Limb (tissue), 2 donors: ENCODE results near the gene BTNL8.

ENCODE experiments used
- DNase-seq, 2 donors: peaks; one replicate each; pipeline ENCODE4 v3.0.0-alpha.2; 2016; ENCODE audit errors: extremely low spot score in 2 of 2

Gene BTNL8, protein sequence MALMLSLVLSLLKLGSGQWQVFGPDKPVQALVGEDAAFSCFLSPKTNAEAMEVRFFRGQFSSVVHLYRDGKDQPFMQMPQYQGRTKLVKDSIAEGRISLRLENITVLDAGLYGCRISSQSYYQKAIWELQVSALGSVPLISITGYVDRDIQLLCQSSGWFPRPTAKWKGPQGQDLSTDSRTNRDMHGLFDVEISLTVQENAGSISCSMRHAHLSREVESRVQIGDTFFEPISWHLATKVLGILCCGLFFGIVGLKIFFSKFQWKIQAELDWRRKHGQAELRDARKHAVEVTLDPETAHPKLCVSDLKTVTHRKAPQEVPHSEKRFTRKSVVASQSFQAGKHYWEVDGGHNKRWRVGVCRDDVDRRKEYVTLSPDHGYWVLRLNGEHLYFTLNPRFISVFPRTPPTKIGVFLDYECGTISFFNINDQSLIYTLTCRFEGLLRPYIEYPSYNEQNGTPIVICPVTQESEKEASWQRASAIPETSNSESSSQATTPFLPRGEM

DNA sequence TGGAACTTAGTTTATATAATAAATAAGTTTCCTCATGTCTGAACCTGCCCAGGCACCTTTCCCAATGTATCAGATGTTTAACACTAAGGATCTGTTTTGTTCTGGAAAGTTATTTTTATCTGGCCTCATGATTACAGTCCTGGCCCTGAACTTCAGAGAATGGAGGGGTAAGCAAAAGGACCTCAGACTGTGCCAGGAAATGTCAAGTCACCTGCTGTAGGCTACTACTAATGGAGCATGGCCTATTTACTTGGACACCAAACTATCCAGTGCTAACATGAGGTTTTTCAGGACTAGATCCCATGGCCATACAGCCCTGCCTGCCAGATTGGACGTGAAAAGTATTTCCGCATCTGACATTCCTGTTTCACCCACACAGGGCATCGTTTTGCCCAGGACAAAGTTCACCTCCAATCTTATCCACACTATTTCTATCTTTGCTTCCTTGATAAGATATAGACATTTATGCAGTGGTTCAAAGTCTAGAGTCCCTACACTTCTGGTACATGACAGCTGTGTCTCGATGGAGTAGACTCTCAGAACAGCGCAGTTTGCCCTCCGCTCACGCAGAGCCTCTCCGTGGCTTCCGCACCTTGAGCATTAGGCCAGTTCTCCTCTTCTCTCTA is at the start of gene BTNL8:
Gene BTNL8, plus strand, starts transcription at position 539 of the 626 bp plus-strand sequence. CDS start 152 bp downstream, outside the sequence.
- no peak for DNase-seq

DNA sequence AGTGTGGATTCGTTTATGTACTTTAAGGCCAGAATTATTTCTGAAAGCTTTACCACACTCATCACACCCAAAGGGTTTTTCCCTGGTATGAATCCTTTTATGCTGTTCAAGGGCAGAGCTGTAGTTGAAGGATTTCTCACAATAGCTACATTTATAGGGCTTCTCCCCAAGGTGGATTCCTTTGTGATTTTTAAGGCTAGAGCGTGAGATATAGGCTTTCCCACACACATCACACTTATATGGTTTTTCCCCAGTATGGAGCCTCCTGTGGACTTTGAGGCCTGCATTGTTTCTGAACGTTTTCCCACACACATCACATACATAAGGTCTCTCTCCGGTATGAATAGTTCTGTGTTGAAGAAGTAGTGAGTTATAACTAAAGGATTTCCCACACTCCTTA is 49.1 kb upstream of the BTNL8 start:
- DNase-seq: no peak

DNA sequence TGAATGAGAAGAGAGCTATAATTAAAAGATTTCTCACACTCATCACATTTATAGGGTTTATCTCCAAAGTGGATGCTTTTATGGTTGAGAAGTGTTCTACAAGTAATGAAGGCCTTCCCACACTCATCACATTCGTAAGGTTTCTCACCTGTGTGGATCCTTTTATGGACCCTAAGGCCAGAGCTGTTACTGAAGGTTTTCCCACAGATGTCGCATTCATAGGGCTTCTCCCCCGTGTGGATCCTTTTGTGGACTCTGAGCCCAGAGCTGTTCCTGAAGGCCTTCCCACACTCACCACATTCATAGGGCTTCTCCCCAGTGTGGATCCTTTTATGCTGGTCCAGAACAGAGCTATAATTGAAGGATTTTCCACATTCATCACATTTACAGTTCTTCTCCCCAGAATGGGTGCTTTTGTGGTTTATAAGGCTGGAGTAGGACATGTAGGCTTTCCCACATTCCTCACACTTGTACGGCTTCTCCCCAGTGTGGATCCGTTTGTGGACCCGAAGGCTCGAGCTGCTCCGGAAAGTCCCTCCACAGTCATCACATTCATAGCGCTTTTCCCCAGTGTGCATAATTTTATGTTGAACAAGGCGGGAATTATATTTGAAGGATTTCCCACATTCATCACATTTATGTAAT is 48.4 kb upstream of the BTNL8 start:
- DNase-seq: no peak

DNA sequence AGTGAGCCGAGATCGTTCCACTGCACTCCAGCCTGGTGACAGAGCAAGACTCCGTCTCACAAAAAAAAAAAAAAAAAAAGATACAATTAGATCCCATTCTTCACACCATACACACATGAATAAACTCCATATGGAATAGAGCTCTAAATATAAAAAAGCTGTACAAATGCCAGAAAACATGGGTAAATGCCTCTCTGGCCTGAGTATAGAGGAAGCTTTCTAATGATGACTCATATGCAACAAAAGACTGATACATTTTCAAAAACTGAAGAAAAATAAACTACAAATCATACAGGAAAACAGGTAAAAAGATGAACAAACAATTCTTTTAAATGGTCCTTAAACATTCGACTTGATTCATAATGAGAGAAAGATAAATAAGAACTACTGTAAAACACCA is 46.5 kb upstream of the BTNL8 start:
- DNase-seq: no peak

DNA sequence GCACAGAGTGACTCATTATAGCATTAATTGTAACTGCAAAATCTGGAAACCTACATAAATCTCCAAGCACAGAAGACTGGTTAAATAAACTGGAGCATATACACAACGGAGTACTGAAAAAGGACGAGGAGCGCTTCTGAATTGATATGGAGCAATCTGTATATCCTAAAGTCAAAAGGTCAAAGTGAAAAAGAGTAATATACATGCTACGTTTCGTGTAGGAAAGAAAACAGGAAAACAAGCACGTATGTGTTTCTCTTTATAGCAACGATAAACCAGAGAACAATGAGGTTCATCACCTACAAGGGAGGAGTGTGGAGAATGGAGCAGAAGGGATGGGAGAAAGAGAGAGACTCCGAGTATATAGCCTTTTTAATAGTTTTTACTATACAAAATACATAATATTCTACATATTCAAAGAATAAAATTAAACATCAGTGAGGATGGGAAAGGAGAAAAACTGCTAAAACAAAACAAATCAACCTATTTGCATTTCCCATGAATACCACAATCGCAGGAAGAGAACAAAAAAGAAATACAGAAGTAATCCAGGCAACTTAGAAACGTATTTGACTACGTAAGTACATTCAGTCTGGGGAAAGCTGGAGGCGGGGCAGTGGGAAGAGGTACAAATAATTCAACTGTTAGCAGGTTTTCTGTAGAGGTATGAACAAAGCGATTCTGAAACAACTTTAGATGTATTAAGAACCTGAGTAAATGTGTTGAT is 45.7 kb upstream of the BTNL8 start:
- DNase-seq: no peak

DNA sequence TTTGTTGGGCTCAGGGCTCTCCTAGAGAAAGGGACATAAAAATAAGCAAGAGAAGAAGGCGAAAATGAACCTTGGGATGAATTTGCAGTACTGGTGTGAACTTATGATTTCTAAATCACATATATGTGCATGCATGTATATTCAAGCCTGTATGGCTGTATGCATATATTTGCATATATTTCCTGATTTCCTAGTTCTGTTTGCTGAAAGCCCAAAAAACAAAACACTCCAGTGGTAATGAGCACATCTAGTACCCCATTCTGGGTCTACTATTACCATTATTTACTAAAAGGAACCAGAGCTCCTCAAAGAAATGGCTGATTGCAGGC is 45.1 kb upstream of the BTNL8 start:
- DNase-seq: no peak

DNA sequence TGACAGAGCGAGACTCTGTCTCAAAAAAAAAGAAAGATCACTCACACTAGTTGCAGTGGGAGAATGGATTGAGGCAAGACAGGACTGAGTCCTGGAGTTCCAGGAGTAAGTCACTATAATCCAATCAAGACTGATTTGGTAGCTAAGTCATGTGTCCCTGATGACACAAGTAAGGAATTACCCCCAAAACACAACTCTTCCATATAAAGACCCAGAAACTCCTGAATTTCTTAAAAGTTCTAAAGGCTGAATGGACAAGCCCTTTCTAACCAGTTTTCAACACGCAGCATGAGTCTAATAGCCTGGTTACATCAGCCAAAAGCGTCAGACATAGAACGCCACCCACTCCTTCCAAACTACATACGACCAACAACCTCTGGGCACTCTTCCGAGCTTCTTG is 40.4 kb upstream of the BTNL8 start:
- DNase-seq: no peak

DNA sequence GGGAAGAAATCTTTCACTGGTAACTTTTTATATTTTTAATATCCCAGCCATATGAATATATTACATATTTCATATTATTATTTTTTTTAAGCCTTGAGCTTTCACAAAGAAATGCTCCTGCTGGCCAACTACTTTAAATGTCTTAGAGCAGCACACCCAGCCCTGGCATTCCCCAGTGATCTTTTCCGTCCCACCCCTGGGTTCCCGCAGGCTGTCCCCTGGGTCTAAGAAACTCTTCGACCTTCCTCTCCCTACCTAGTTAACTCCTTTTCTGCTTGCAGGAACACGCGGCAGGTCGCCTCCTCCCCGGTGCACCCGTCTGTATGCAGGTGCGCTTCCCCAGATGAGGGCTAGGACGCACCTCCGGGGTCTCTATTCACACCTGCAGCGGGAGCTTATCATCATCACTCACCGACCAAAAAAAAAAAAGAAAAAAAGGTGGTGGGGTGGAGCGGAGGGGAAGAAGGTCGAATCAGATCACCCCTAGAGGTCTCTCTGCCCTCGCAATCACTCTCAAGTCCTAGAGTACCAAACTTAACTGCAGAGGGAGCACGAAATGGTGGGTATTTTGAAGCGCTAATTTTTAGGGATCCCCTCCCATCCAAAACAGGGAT is 38.6 kb upstream of the BTNL8 start:
- peak; percentile 45 to 48 for DNase-seq

DNA sequence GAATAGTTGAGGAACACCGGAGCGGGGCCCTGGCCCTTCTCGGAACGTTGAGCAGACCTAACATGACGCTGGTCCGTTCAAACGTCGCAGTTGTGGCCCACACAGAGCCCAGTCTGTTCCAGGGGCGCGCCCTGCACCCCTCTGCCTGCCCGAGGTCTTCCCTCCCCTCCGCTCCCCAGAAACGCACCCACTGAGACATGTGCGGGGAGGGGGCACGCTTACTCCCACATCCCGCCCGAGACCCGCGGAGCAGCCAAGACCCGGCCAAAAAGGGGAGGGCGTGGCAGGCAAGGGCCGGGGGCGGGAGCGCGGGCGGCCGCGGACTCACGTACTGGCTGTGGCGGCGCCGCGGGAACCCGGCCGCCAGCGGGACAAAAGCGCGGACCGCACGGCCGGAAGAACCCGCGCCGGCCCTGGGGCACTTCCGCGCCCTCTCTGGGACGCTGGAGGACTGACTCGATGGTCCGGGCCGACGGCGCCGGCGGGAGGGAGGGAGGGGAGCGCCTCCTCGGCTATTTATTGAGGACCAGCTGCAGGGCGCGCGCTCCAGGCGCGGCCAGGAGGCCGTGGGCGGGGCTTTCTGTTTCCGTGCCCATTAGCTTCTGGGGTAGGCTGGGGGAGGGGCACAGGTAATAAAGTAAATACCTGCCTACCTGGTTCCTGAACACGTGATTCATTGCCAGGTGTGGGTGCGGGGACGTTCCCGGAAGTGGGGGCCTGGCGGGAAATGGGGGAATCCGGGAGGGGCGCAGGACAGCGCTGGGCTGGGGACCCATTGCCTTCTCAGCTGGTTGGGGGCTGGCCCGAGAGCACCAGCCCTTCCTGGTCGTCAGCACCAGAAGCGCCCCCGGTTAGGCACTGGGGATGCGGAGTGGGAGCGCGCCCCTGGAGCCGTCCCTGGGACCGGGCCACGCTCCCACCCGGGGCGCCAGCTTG is 37.8 kb upstream of the BTNL8 start, which contains the start of gene ZFP62:
Gene ZFP62, minus strand, starts transcription at position 390 of the 936 bp plus-strand sequence. Its CDS starts 57 bp downstream, at position 333.
- peak; percentile 89 to 96 for DNase-seq

DNA sequence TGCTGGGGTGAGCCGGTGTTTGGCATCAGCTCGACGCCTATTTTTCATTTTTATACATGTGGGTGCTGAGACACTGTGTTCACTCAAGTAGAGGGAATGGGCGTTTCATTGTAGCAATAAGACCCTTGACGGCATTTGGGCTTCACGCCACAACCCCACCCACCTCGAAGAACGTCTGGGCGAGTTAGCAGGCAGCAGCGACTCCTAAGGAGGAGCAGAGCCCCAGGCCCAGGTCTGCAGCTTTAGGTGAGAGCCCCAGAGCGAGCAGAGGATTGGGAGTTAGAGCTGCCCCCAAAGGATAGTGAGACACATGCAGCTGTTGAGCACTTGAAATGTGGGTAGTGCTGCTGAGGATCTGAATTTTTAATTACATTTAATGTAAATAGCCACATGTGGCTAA is 36.3 kb upstream of the BTNL8 start:
- DNase-seq: peak in 1 of 2 donors; percentile 37

DNA sequence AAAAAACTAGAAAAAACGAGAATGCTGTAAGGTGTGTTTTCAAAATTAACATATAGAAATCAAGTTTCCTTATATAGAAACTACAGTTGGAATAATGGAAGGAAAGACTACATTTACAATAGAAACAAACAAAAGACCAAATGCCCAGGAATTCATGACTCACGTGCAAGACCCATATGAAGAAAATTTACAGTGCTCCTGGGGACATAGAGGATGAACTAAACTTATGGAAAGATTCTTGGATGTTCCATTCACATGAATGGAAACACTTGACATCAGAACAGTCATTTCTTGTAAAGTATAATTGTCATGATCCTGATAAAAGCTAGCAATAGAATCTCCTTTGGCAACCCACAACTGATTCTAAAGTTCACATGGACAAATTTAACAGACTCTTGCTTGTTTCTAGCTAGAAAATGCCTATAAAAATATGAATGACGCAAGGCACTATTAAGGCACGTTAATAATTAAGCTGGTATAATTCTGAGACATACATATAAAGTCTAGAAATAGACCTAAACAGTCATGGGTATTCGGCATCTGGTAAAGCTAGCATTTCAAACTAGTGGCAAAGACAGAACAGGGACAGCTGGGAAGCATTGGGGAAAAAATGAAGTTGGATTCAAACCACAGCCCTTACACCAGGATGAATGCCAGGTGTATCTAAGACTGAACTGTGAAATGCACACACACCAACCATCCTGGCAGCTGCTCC is 32.8 kb upstream of the BTNL8 start:
- peak in 1 of 2 donors; percentile 23 for DNase-seq

DNA sequence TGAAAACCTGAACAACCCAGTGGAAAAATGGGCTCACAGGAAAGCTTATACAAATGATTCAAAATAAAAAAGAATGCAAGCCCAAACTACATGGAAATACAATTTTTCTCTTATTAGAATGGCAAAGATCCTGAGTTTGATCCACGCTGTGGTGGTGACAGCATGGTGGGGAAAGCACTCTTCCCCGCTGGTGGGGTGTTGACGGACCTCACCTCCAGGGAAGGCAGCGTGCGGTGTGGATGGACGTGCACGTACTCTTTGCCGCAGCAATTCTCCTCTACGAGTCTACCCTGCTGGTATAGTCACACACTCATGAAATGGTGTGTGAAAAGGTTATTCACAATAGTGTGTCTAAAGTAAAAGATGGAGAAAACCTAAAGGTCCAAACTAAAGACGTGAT is 32.0 kb upstream of the BTNL8 start:
- DNase-seq: no peak

DNA sequence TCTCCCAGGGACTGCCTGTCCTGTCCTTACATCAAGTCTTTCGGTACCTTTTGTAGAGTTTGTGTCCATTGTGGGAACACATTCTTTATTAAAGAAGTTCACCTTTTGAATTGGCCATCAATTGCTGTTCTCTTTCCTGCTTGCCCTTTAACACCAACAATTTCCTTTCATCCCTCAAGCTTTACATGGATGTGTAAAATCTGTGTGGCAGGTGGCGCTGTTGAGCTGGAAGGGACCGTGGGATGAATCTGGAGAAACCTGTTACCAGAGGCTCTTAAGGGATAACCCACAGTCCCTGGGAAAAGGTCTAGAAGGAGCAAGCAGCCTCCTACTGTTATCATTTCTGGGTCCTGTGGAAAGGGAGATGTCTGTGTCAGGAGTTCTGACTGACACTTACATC is 30.0 kb upstream of the BTNL8 start:
- peak; percentile 72 to 85 for DNase-seq

DNA sequence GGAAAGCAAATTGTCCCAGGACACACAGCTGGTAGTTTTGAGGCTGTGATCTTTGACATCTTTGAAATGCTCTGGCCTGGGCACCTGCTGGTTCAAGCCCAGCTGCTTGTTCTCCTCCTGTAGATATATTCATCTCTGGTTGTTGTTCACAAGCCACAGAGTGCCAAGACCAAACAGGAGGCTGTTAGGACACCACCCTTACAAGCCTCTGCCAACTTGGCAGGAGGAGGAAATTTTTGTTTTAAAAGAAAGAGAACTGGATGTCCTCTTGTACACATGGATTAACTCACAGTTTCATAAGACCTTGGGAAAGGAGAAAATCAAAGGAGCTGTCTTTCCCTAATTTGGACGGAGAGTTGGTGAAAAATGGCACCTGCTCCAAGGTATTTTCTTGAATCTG is 29.4 kb upstream of the BTNL8 start:
- DNase-seq: no peak

DNA sequence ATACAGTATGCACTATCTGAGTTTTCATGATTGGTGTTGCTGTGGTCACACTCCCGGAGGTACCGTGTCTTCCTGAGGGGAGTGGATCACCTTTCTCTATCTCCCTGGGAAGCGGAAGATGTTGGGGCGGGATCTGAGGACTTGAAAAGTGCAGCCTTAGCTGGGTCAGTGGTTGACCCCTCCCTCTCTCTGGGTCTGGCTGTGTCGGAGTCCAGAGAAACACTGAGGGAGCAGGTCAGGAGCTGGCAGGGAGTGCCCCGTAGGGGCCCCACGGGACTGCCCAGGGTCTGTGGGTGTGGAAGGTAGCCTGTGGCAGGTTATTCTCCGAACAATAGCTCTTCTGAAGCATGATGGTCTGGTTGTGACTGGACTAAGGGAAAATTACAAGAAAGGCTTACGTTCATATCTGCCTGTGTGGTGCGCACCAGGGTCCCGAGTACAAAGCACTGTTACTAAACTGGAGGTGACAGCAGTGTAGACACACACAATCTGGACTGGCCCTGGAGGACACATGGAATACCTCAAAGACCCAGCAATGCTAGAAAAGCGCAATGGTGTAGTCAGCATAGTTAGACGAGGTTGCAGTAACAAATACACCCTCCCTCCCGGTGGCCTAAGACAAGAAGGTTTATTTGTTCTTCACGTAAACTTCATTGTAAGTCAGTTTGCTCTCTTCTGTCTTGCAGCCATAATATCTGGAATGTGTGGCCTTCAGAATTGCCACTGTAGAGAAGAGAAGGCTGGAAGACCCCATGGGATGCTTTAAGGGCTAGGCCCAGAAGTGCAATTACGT is 28.5 kb upstream of the BTNL8 start:
- no peak for DNase-seq

DNA sequence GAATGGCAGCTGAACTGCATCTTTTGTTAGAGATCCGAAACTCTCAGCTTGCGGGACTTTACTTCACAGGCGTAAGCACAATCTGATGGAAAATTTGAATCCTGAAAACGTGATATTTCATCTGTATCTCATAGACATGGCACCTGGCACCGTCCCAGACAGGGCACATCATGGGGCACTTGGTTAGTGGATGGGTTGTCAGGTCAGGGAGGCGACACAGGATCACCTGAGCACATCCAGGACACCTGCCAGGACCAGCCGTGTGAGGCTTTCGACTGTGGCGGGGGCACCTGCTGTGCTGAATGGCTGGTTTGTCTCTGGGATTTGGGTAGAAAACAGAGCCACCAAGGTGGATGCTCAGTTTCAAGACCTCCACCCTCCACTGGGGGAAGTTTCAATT is 26.5 kb upstream of the BTNL8 start:
- DNase-seq: no peak

DNA sequence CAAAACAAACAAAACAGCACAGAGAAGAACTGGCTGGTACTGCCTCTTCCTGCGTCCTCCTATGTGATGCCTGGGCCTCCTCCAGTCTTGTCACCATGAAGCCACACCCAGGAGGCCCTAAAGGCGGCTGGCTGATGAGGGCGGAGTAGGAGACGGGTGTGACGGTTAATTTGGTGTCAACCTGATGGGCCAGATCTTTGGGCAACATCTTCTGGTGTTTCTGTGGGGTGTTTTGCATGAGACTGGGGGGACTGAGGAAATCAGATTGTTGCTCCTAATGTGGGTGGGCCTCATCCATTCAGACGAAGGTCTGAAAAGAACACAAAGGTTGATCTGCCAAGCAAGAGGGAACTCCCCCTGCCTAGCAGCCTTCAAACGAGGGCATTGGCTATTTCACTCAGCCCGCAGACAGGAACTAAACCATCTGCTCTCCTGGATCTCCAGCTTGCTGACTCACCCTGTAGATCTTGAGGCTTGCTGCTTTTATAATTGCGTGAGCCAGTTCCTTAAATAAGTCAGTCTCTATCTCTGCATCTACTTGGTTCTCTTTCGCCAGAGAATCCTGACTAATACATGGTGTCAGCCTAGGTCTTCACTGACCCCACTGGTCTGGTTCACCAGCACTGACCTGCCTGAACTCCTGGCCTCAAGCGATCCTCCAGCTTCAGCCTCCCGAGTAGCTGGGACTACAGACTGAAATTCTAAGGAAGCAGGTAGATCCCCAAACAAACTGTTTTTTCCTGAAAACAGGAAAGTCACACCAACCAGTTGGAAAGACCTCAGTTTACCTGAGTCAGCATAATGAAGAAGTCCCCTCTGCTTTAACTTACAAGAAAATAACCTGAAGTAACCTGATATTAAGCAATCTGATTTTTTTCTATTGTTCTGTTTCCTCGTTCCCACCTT is 25.1 kb upstream of the BTNL8 start:
- no peak for DNase-seq
